ENCODE results near the gene SERPINA3. TPM values are rescaled to one million over a fixed set of nuclear protein-coding genes. Genes with fewer than 3 reads are reported as not detected.

Gene SERPINA3
- total and polyA plus RNA-seq, 10 of the 15 experiments (the other 5 are each of a cell fraction or from before 2014, with no cell fraction given) = 2.2 TPM; not detected in 9

DNA sequence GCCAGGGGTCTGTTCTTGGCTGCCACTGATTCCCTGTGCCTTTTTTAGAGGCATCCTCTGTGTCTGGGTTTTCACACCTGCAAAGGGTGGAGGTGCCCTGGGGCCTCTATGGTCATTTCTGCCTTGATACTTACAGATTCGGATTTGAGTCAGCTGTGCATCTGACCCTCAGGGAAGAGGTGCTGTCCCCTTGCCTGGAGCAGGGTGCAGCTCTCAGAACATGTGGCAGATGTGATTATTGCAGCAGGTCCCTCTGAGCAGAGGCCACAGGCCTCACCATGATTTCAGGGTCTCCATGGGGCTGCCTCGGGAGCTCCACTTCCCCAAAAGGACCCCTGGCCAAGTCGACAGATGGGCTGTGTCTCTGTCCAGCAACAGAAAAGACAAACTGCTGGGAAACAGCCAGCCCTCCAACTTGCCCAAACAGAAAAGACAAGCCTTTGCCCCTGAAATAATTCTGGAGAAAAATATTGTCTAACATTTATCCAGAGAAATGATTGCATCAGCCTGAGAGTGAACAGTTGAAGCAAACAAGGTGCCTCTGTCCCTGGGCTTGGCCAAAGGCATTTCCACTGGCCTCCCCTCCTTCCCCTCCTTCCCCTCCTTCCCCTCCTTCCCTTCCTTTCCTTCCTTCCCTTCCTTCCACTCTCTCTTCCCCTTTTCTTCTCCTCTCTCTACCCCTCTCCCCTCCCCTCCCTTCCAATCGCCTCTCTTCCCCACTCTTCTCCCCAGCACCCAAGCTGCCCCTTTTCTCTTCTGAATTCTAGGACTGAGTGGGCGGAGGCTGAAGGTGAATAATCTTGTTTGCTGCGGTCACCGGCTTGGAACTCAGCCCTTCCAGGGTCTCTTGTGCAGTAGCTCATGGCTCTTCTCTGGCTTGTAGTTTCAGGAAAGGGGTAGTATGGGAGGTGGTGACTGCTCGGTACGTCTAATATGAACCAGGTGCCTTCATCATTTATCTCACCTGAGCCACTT is 676 bp downstream of the SERPINA3 start:
- Histone ChIP-seq H3K9me3 (replicated peaks; ENCODE audit: control insufficient read depth, insufficient read depth, low read length) (peaks cover 2% of the 10 kb centered on the region; the same call in 2 of the 3 replicates), H3K9ac (ENCODE audit: control insufficient read depth, insufficient read depth, low read length) (no peak overlapping the region; the same call in 1 of the 2 replicates), H3K4me2 (ENCODE audit: control insufficient read depth, insufficient read depth) (no peak overlapping the region), H2AFZ (ENCODE audit: control insufficient read depth, low read depth, low read length) (no peak overlapping the region), H3K27me3 (replicated peaks in 1 of 2; ENCODE audit: control insufficient read depth in 2 of 2, insufficient read depth in 2 of 2, low read length in 1 of 2) (no peaks in the 10 kb centered on the region; a peak in 1 of 4 replicates), H3K4me3 (no peak overlapping the region), H3K36me3 (ENCODE audit: control insufficient read depth in 2 of 2, insufficient read depth in 2 of 2, low read length in 1 of 2) (no peaks in the 10 kb centered on the region), H3K4me1 (ENCODE audit: control insufficient read depth, insufficient read depth, low read length) (no peaks in the 10 kb centered on the region), H4K20me1 (ENCODE audit: control insufficient read depth, insufficient read depth) (no peaks in the 10 kb centered on the region), H3K79me2 (ENCODE audit: control insufficient read depth, insufficient read depth, low read length) (no peaks in the 10 kb centered on the region), H3K27ac (ENCODE audit: control insufficient read depth, insufficient read depth) (no peak overlapping the region)
- no peak for DNase-seq (ENCODE audit: low read depth, low spot score)
- RAD21 ChIA-PET (ENCODE audit: unreplicated experiment) = no interaction called here
- SMC1A ChIA-PET (ENCODE audit: uncharacterized antibody, unreplicated experiment) = no interaction called here
- WGBS (ENCODE audit: insufficient coverage, insufficient replicate concordance, low lambda C conversion rate, missing lambda C conversion rate) = 24% methylated on average over 9 of the region's 9 CpGs
- no peak for ATAC-seq
- intact Hi-C loops (cut with micrococcal nuclease; ENCODE audit: unreplicated experiment) (no loop called here), in situ Hi-C loops (cut with MboI) (no loop called here)
- POLR2A ChIA-PET = no interaction called here
- BruUV-seq (replicated peaks) = no TSS peak
- CTCF ChIA-PET = no interaction called here
- no peak for FAIRE-seq
- TF ChIP-seq BRCA1 (IDR thresholded peaks at IDR 0.05; ENCODE audit: low read depth, low read length) = no peak
- no peak for TF ChIP-seq JUND (IDR thresholded peaks at IDR 0.05; ENCODE audit: low read depth, low read length)
- TF ChIP-seq ZNF217 (IDR thresholded peaks at IDR 0.05) = no peak
- no peak for TF ChIP-seq MEF2A (IDR thresholded peaks at IDR 0.05; ENCODE audit: insufficient read depth, low read depth, low read length)
- TF ChIP-seq MYC (IDR thresholded peaks at IDR 0.05; ENCODE audit: insufficient read depth, insufficient read length, insufficient replicate concordance, low read length, severe bottlenecking) = no peak
- no peak for TF ChIP-seq NR2F1 (conservative IDR thresholded peaks at IDR 0.05)
- TF ChIP-seq POU2F2 (IDR thresholded peaks at IDR 0.05; ENCODE audit: borderline replicate concordance, low read depth, low read length) = no peak
- no peak for TF ChIP-seq YY1 (IDR thresholded peaks at IDR 0.05; ENCODE audit: low read depth, low read length)
- TF ChIP-seq MLLT1 (IDR thresholded peaks at IDR 0.05) = no peak
- TF ChIP-seq, protein P1, sequence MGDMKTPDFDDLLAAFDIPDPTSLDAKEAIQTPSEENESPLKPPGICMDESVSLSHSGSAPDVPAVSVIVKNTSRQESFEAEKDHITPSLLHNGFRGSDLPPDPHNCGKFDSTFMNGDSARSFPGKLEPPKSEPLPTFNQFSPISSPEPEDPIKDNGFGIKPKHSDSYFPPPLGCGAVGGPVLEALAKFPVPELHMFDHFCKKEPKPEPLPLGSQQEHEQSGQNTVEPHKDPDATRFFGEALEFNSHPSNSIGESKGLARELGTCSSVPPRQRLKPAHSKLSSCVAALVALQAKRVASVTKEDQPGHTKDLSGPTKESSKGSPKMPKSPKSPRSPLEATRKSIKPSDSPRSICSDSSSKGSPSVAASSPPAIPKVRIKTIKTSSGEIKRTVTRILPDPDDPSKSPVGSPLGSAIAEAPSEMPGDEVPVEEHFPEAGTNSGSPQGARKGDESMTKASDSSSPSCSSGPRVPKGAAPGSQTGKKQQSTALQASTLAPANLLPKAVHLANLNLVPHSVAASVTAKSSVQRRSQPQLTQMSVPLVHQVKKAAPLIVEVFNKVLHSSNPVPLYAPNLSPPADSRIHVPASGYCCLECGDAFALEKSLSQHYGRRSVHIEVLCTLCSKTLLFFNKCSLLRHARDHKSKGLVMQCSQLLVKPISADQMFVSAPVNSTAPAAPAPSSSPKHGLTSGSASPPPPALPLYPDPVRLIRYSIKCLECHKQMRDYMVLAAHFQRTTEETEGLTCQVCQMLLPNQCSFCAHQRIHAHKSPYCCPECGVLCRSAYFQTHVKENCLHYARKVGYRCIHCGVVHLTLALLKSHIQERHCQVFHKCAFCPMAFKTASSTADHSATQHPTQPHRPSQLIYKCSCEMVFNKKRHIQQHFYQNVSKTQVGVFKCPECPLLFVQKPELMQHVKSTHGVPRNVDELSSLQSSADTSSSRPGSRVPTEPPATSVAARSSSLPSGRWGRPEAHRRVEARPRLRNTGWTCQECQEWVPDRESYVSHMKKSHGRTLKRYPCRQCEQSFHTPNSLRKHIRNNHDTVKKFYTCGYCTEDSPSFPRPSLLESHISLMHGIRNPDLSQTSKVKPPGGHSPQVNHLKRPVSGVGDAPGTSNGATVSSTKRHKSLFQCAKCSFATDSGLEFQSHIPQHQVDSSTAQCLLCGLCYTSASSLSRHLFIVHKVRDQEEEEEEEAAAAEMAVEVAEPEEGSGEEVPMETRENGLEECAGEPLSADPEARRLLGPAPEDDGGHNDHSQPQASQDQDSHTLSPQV (IDR thresholded peaks at IDR 0.05) = no peak
- TF ChIP-seq, protein P2, sequence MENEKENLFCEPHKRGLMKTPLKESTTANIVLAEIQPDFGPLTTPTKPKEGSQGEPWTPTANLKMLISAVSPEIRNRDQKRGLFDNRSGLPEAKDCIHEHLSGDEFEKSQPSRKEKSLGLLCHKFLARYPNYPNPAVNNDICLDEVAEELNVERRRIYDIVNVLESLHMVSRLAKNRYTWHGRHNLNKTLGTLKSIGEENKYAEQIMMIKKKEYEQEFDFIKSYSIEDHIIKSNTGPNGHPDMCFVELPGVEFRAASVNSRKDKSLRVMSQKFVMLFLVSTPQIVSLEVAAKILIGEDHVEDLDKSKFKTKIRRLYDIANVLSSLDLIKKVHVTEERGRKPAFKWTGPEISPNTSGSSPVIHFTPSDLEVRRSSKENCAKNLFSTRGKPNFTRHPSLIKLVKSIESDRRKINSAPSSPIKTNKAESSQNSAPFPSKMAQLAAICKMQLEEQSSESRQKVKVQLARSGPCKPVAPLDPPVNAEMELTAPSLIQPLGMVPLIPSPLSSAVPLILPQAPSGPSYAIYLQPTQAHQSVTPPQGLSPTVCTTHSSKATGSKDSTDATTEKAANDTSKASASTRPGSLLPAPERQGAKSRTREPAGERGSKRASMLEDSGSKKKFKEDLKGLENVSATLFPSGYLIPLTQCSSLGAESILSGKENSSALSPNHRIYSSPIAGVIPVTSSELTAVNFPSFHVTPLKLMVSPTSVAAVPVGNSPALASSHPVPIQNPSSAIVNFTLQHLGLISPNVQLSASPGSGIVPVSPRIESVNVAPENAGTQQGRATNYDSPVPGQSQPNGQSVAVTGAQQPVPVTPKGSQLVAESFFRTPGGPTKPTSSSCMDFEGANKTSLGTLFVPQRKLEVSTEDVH (IDR thresholded peaks at IDR 0.05; ENCODE audit: low read depth, partially characterized antibody) = no peak
- TF ChIP-seq PAX8 (IDR thresholded peaks at IDR 0.05) = no peak

All from GM12878 (cell line).